Mononuclear cell (primary cell): ENCODE measurements around the gene SRCAP. TPM values are rescaled to one million over a fixed set of nuclear protein-coding genes. Genes with fewer than 3 reads are reported as not detected.
A peak's percentile ranks its signal among the peaks of the same experiment; 100 is the strongest.

Source experiments
- H3K27me3 ChIP-seq: 2 replicates; pipeline ENCODE4 v1.6.0; 2011; ENCODE audit warnings: low read length, control low read depth; ENCODE audit not compliant: insufficient read depth
- H3K4me1 ChIP-seq: 2 replicates; pipeline ENCODE4 v1.5.1; 2011; ENCODE audit warnings: mild to moderate bottlenecking, low read length, control low read depth; ENCODE audit not compliant: insufficient read depth
- H3K4me3 ChIP-seq: 2 replicates; pipeline ENCODE4 v1.5.1; 2011; ENCODE audit warnings: mild to moderate bottlenecking, low read length, moderate library complexity
- H3K9me3 ChIP-seq: 2 replicates; pipeline ENCODE4 v1.5.1; 2011; ENCODE audit warnings: low read depth, mild to moderate bottlenecking, control low read depth, low read length
- total RNA-seq: library from RNA; depleted of rRNA; stranded (reverse); fragments of >200 nt; gene quantifications from one replicate; pipeline ENCODE4 v1.2.3, GENCODE V29; 2012

SRCAP gene
- total RNA-seq, 1 donor, result 16.5 TPM

DNA sequence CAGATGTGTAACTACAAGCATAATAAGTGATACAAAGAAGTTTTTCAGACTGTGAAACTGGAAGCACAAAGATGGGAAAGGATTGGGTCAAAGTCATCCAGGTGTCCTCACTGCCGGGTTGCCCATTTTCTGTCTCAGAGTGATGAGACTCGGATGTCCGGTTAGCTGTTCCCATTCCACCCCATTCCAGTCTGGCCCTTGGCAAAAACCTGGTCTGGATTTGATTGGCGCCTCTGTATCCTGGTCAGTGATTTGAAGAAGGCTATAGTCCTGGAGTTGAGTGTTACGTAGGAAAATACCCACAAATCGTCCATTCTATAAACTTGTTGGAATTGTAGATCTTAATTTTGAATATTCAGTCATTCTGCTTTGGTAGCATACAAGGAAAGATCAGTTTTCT lies 29.4 kb downstream of the SRCAP start:
- no peaks in the 10 kb centered on the region for H3K27me3 ChIP-seq
- H3K4me1 ChIP-seq, result peaks cover 34% of the 10 kb centered on the region
- no peak overlapping the region for H3K4me3 ChIP-seq
- no peaks in the 10 kb centered on the region for H3K9me3 ChIP-seq

GRCh38 chr16:30728899-30729672 lies 30.1 kb downstream of the SRCAP start:
- no peaks in the 10 kb centered on the region for H3K27me3 ChIP-seq
- H3K4me1 ChIP-seq, result peaks cover 32% of the 10 kb centered on the region
- H3K9me3 ChIP-seq, result no peaks in the 10 kb centered on the region
- no peak overlapping the region for H3K4me3 ChIP-seq

GRCh38 chr16:30731411-30731810 lies 32.4 kb downstream of the SRCAP start:
- H3K27me3 ChIP-seq, result no peaks in the 10 kb centered on the region
- no peaks in the 10 kb centered on the region for H3K9me3 ChIP-seq
- H3K4me1 ChIP-seq, result peaks cover 12% of the 10 kb centered on the region
- H3K4me3 ChIP-seq, result no peak overlapping the region

GRCh38 chr16:30736995-30737793 lies 38.2 kb downstream of the SRCAP start:
- H3K4me3 ChIP-seq, result no peak overlapping the region
- no peaks in the 10 kb centered on the region for H3K27me3 ChIP-seq
- H3K4me1 ChIP-seq, result no peaks in the 10 kb centered on the region
- no peaks in the 10 kb centered on the region for H3K9me3 ChIP-seq

DNA sequence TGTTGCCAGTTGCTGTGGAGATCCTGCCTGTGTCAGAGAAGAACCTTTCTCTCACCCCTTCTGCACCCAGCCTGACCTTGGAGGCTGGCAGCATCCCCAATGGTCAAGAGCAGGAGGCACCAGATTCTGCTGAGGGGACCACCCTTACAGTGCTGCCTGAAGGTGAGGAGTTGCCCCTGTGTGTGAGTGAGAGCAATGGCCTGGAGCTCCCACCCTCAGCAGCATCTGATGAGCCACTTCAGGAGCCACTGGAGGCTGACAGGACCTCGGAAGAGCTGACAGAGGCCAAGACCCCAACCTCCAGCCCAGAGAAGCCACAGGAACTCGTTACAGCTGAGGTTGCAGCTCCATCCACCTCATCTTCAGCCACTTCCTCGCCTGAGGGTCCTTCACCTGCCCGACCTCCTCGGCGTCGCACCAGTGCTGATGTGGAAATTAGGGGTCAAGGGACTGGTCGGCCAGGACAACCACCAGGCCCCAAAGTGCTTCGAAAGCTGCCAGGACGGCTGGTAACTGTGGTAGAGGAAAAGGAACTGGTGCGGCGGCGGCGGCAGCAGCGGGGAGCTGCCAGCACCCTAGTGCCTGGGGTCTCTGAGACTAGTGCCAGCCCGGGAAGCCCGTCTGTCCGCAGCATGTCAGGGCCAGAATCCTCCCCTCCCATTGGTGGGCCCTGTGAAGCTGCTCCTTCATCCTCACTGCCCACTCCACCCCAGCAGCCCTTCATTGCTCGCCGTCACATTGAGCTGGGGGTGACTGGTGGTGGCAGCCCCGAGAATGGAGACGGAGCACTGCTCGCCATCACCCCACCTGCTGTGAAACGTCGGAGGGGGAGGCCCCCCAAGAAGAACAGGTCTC lies 39.0 kb downstream of the SRCAP start:
- no peak overlapping the region for H3K4me3 ChIP-seq
- no peaks in the 10 kb centered on the region for H3K9me3 ChIP-seq
- no peaks in the 10 kb centered on the region for H3K27me3 ChIP-seq
- no peaks in the 10 kb centered on the region for H3K4me1 ChIP-seq

- H3K4me3 ChIP-seq, result no peak overlapping the region
- H3K27me3 ChIP-seq, result no peaks in the 10 kb centered on the region
- no peaks in the 10 kb centered on the region for H3K4me1 ChIP-seq
- no peaks in the 10 kb centered on the region for H3K9me3 ChIP-seq
Measured at GRCh38 chr16:30738984-30739951, 40.3 kb downstream of the SRCAP start.

GRCh38 chr16:30740364-30741251 lies 41.6 kb downstream of the SRCAP start:
- H3K4me3 ChIP-seq, result no peak overlapping the region
- H3K4me1 ChIP-seq, result no peaks in the 10 kb centered on the region
- no peaks in the 10 kb centered on the region for H3K27me3 ChIP-seq
- no peaks in the 10 kb centered on the region for H3K9me3 ChIP-seq

GRCh38 chr16:30741461-30741914 lies 42.5 kb downstream of the SRCAP start:
- no peaks in the 10 kb centered on the region for H3K27me3 ChIP-seq
- H3K4me3 ChIP-seq, result no peak overlapping the region
- H3K9me3 ChIP-seq, result no peaks in the 10 kb centered on the region
- no peaks in the 10 kb centered on the region for H3K4me1 ChIP-seq

DNA sequence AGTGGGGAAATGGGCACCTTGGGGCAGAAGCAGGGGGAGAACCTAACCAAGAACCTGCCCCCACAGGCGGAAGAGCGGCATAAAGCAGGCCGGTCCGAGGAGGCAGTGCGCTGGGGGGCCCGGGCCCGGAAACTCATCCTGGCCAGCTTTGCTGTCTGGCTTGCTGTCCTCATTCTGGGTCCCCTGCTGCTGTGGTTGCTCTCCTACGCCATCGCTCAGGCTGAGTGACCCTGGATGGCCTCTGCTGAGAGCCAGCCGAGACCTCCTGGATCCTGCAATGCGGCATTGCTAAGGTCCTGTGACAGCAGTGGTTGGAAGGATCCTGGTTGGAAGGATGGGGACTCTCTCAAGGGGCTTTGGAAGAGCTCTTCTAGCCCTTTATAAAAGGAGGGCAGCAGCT lies 44.7 kb downstream of the SRCAP start:
- Histone ChIP-seq H3K4me1 (peaks cover 11% of the 10 kb centered on the region), H3K9me3 (no peaks in the 10 kb centered on the region), H3K4me3 (no peak overlapping the region), H3K27me3 (no peaks in the 10 kb centered on the region)

DNA sequence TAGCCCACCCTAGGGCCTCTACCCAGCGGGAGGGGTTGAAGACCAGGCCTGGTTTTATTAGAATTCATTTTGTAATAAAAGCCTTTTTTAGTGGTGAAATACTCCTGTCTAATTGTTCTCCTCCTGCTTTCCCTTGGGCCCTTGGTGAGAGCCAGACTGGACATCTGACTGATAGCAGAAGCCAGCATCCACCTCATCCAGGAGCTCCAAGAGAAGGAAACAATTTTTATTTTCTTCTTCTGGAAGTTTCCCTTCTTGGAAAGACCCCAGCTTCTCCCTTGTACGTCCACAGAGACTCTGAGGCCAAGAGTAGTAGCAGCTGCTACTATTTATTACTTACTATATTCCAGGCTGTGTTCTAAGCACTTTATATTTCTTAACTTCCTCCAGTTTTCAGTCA lies 45.2 kb downstream of the SRCAP start:
- Histone ChIP-seq H3K4me1 (peaks cover 12% of the 10 kb centered on the region), H3K4me3 (no peak overlapping the region), H3K9me3 (no peaks in the 10 kb centered on the region), H3K27me3 (no peaks in the 10 kb centered on the region)

- peaks cover 17% of the 10 kb centered on the region for H3K4me1 ChIP-seq
- no peaks in the 10 kb centered on the region for H3K9me3 ChIP-seq
- H3K27me3 ChIP-seq, result no peaks in the 10 kb centered on the region
- no peak overlapping the region for H3K4me3 ChIP-seq
Measured at GRCh38 chr16:30745082-30745481, 46.1 kb downstream of the SRCAP start.

GRCh38 chr16:30746638-30747175 lies 47.7 kb downstream of the SRCAP start:
- H3K27me3 ChIP-seq, result no peaks in the 10 kb centered on the region
- H3K4me1 ChIP-seq, result peaks cover 20% of the 10 kb centered on the region
- H3K4me3 ChIP-seq, result no peak overlapping the region
- no peaks in the 10 kb centered on the region for H3K9me3 ChIP-seq

DNA sequence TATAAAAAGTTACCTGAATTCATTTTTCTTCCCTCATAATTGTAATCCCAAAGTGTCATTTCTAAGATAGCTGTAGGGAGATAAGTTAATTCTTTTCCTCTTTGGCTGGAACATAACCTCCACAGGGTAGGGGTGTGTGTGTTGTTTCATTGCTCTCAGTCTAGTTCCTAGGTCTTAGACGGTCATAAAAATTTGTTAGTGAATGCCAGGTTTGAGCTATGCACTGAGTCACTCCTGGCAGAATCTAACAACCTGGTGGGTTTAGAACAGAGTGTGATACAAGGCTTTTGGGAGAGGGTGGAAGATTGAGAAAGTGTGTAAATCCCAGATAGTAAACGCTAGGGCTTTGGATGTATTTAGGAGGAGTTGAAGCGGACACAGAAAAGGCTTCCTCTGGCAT lies 48.4 kb downstream of the SRCAP start:
- H3K9me3 ChIP-seq, result no peaks in the 10 kb centered on the region
- peaks cover 20% of the 10 kb centered on the region for H3K4me1 ChIP-seq
- H3K4me3 ChIP-seq, result peak overlapping the region; percentile 40
- H3K27me3 ChIP-seq, result no peaks in the 10 kb centered on the region
